Sigmoid colon (tissue), 3 donors: ENCODE measurements around the gene CYSRT1.

ENCODE experiments used
- CTCF ChIP-seq, 4 experiments: fragments of 450-650 bp in 3 of 4; fragments of 200-600 bp in 1 of 4; IDR thresholded peaks; one replicate each; pipeline ENCODE4 v1.5.1; 2016 to 2019; ENCODE audit warnings: antibody characterized with exemption in 4 of 4, mild to moderate bottlenecking in 3 of 4, moderate library complexity in 2 of 4
- POLR2A ChIP-seq, 2 donors: fragments of 450-650 bp; IDR thresholded peaks; one replicate each; pipeline ENCODE4 v1.6.1; 2016; ENCODE audit warnings: antibody characterized with exemption in 2 of 2, mild to moderate bottlenecking in 2 of 2, moderate library complexity in 2 of 2

DNA sequence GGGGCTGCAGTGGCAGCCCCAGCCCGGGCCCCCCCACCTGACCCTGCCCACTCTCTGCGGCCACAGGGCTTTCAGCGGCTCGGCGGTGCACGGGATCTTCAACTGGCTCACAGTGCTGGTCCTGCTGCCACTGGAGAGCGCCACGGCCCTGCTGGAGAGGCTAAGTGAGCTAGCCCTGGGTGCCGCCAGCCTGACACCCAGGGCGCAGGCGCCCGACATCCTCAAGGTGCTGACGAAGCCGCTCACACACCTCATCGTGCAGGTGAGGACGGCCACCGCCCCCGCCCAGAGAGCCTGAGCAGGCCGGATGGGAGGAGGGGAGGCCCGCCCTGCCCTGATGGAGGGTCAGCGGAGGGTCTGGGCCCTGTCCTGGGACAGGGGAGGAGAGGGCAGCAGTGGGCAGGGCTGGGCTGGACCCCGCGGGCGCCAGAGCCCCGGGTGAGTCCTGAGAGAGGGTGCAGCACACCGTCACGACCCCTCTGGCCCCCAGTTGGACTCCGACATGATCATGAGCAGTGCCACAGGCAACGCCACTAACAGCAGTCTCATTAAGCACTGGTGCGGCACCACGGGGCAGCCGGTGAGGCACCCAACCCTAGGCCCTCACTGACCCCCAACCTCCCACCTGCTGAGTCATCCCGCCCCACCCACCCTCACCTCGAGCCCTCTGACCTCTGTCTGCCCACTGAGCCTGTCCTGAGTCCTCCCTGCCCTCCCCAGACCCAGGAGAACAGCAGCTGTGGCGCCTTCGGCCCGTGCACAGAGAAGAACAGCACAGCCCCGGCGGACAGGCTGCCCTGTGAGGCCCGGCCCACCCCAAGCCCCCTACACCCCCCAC, 8.4 kb downstream of the CYSRT1 start:
- TF ChIP-seq CTCF (IDR thresholded peaks at IDR 0.05): no peak
- TF ChIP-seq POLR2A (IDR thresholded peaks at IDR 0.05): no peak
